Activated naive CD8-positive, alpha-beta T cell treated with anti-CD3 and anti-CD28 coated beads for 36 hours (primary cell): ENCODE measurements around the gene UBN2. TPM values are rescaled to one million over a fixed set of nuclear protein-coding genes. Genes with fewer than 3 reads are reported as not detected.

Source experiments
- DNase-seq: peaks from one replicate; pipeline ENCODE4 v3.0.0; 2021
- H3K27ac Mint-ChIP-seq: one replicate; pipeline ENCODE4 v1.8.0; 2022; ENCODE audit warnings: mild to moderate bottlenecking, moderate library complexity, mixed read lengths
- H3K27me3 Mint-ChIP-seq: one replicate; pipeline ENCODE4 v1.8.0; 2022; ENCODE audit warnings: mild to moderate bottlenecking, mixed read lengths
- H3K36me3 Mint-ChIP-seq: one replicate; pipeline ENCODE4 v1.8.0; 2021; ENCODE audit warnings: mild to moderate bottlenecking, mixed read lengths
- H3K4me1 Mint-ChIP-seq: one replicate; pipeline ENCODE4 v1.8.0; 2021; ENCODE audit warnings: mixed read lengths
- H3K4me3 Mint-ChIP-seq: one replicate; pipeline ENCODE4 v1.8.0; 2022; ENCODE audit warnings: mild to moderate bottlenecking, moderate library complexity, mixed read lengths
- H3K9me3 Mint-ChIP-seq: one replicate; pipeline ENCODE4 v1.8.0; 2022; ENCODE audit warnings: mixed read lengths
- total RNA-seq, 2 experiments: library from RNA; stranded (reverse); gene quantifications; one replicate each; pipeline ENCODE4 v1.2.3, GENCODE V29; 2021

UBN2 gene
- total RNA-seq, 2 experiments from 2014 or later: 8.8 to 9.4 TPM

- peaks cover 4% of the 10 kb centered on the region for H3K36me3 Mint-ChIP-seq
These were observed 23.2 kb downstream of the UBN2 start for GRCh38 chr7:139254281-139254680.

GRCh38 chr7:139254728-139255127 lies 23.7 kb downstream of the UBN2 start:
- Mint-ChIP-seq H3K27ac (no peak overlapping the region), H3K36me3 (peaks cover 2% of the 10 kb centered on the region), H3K9me3 (no peaks in the 10 kb centered on the region), H3K4me3 (no peak overlapping the region), H3K4me1 (peaks cover 3% of the 10 kb centered on the region), H3K27me3 (no peaks in the 10 kb centered on the region)
- DNase-seq: no peak

More at GRCh38 chr7:139254281-139254680, 23.2 kb downstream of the UBN2 start:
- no peak for DNase-seq
- H3K27ac Mint-ChIP-seq: no peak overlapping the region
- H3K4me3 Mint-ChIP-seq: no peak overlapping the region
- no peaks in the 10 kb centered on the region for H3K9me3 Mint-ChIP-seq
- H3K4me1 Mint-ChIP-seq: peaks cover 3% of the 10 kb centered on the region
- H3K27me3 Mint-ChIP-seq: no peaks in the 10 kb centered on the region

- Mint-ChIP-seq H3K27ac (no peak overlapping the region), H3K36me3 (peaks cover 2% of the 10 kb centered on the region), H3K4me1 (peaks cover 3% of the 10 kb centered on the region), H3K4me3 (no peak overlapping the region), H3K27me3 (no peaks in the 10 kb centered on the region), H3K9me3 (no peaks in the 10 kb centered on the region)
- DNase-seq: no peak
These were observed 24.3 kb downstream of the UBN2 start for GRCh38 chr7:139255290-139255689.

- Mint-ChIP-seq H3K4me3 (no peak overlapping the region), H3K4me1 (no peaks in the 10 kb centered on the region), H3K36me3 (peaks cover 4% of the 10 kb centered on the region), H3K27me3 (no peaks in the 10 kb centered on the region), H3K27ac (no peak overlapping the region), H3K9me3 (no peaks in the 10 kb centered on the region)
- DNase-seq: no peak
These were observed 28.1 kb downstream of the UBN2 start for GRCh38 chr7:139259142-139259541.

- DNase-seq: no peak
- no peak overlapping the region for H3K27ac Mint-ChIP-seq
- H3K36me3 Mint-ChIP-seq: peaks cover 2% of the 10 kb centered on the region
- no peaks in the 10 kb centered on the region for H3K27me3 Mint-ChIP-seq
- H3K9me3 Mint-ChIP-seq: no peaks in the 10 kb centered on the region
- H3K4me1 Mint-ChIP-seq: no peaks in the 10 kb centered on the region
- H3K4me3 Mint-ChIP-seq: no peak overlapping the region
These were observed 33.2 kb downstream of the UBN2 start for GRCh38 chr7:139264220-139264619.

GRCh38 chr7:139265673-139266072 lies 34.6 kb downstream of the UBN2 start:
- Mint-ChIP-seq H3K27ac (no peak overlapping the region), H3K4me3 (no peak overlapping the region), H3K9me3 (no peaks in the 10 kb centered on the region), H3K4me1 (no peaks in the 10 kb centered on the region), H3K27me3 (no peaks in the 10 kb centered on the region), H3K36me3 (peaks cover 2% of the 10 kb centered on the region)
- DNase-seq: no peak

GRCh38 chr7:139271718-139272628 lies 40.9 kb downstream of the UBN2 start:
- Mint-ChIP-seq H3K9me3 (no peaks in the 10 kb centered on the region), H3K36me3 (peaks cover 7% of the 10 kb centered on the region), H3K4me3 (no peak overlapping the region), H3K27me3 (no peaks in the 10 kb centered on the region), H3K4me1 (no peaks in the 10 kb centered on the region), H3K27ac (no peak overlapping the region)
- no peak for DNase-seq

- Mint-ChIP-seq H3K27ac (no peak overlapping the region), H3K4me1 (no peaks in the 10 kb centered on the region), H3K9me3 (no peaks in the 10 kb centered on the region), H3K4me3 (no peak overlapping the region), H3K27me3 (no peaks in the 10 kb centered on the region), H3K36me3 (peaks cover 10% of the 10 kb centered on the region)
- DNase-seq: no peak
These were observed 53.3 kb downstream of the UBN2 start for GRCh38 chr7:139284252-139284896.

GRCh38 chr7:139286144-139286543 lies 55.1 kb downstream of the UBN2 start:
- no peak for DNase-seq
- no peaks in the 10 kb centered on the region for H3K4me1 Mint-ChIP-seq
- no peak overlapping the region for H3K4me3 Mint-ChIP-seq
- H3K36me3 Mint-ChIP-seq: peaks cover 10% of the 10 kb centered on the region
- H3K27me3 Mint-ChIP-seq: no peaks in the 10 kb centered on the region
- no peaks in the 10 kb centered on the region for H3K9me3 Mint-ChIP-seq
- no peak overlapping the region for H3K27ac Mint-ChIP-seq

- no peaks in the 10 kb centered on the region for H3K4me1 Mint-ChIP-seq
- no peak overlapping the region for H3K27ac Mint-ChIP-seq
- no peak overlapping the region for H3K4me3 Mint-ChIP-seq
- no peaks in the 10 kb centered on the region for H3K27me3 Mint-ChIP-seq
- peaks cover 3% of the 10 kb centered on the region for H3K36me3 Mint-ChIP-seq
- no peak for DNase-seq
- no peaks in the 10 kb centered on the region for H3K9me3 Mint-ChIP-seq
These were observed 61.8 kb downstream of the UBN2 start for GRCh38 chr7:139292821-139293220.

- H3K27me3 Mint-ChIP-seq: no peaks in the 10 kb centered on the region
- H3K36me3 Mint-ChIP-seq: no peaks in the 10 kb centered on the region
- H3K27ac Mint-ChIP-seq: no peak overlapping the region
- no peak for DNase-seq
- no peak overlapping the region for H3K4me3 Mint-ChIP-seq
- no peaks in the 10 kb centered on the region for H3K9me3 Mint-ChIP-seq
- H3K4me1 Mint-ChIP-seq: no peaks in the 10 kb centered on the region
These were observed 62.5 kb downstream of the UBN2 start for GRCh38 chr7:139293534-139293933.

GRCh38 chr7:139294241-139294640 lies 63.2 kb downstream of the UBN2 start:
- Mint-ChIP-seq H3K36me3 (no peaks in the 10 kb centered on the region), H3K9me3 (no peaks in the 10 kb centered on the region), H3K4me3 (no peak overlapping the region), H3K4me1 (no peaks in the 10 kb centered on the region), H3K27ac (no peak overlapping the region), H3K27me3 (no peaks in the 10 kb centered on the region)
- DNase-seq: no peak

- Mint-ChIP-seq H3K27me3 (no peaks in the 10 kb centered on the region), H3K36me3 (no peaks in the 10 kb centered on the region), H3K9me3 (no peaks in the 10 kb centered on the region), H3K4me3 (no peak overlapping the region), H3K27ac (no peak overlapping the region), H3K4me1 (no peaks in the 10 kb centered on the region)
- no peak for DNase-seq
These were observed 64.0 kb downstream of the UBN2 start for GRCh38 chr7:139294951-139295575.

- no peak overlapping the region for H3K27ac Mint-ChIP-seq
These were observed 66.8 kb downstream of the UBN2 start for GRCh38 chr7:139297795-139298194.

GRCh38 chr7:139299296-139299695 lies 68.3 kb downstream of the UBN2 start:
- Mint-ChIP-seq H3K9me3 (no peaks in the 10 kb centered on the region), H3K27me3 (no peaks in the 10 kb centered on the region), H3K36me3 (no peaks in the 10 kb centered on the region), H3K4me1 (no peaks in the 10 kb centered on the region), H3K4me3 (no peak overlapping the region), H3K27ac (no peak overlapping the region)
- no peak for DNase-seq

More at GRCh38 chr7:139297795-139298194, 66.8 kb downstream of the UBN2 start:
- no peak for DNase-seq
- Mint-ChIP-seq H3K27me3 (no peaks in the 10 kb centered on the region), H3K4me1 (no peaks in the 10 kb centered on the region), H3K9me3 (no peaks in the 10 kb centered on the region), H3K4me3 (no peak overlapping the region), H3K36me3 (no peaks in the 10 kb centered on the region)
